DOHH2 (cell line): ENCODE data around the gene DERL3.

Experiments used
- CTCF ChIP-seq: fragments of 200-600 bp; sonication (generic); IDR thresholded peaks from one replicate; pipeline ENCODE4 v1.5.1; 2014; ENCODE audit warnings: antibody characterized with exemption, mild to moderate bottlenecking, low read depth, low read length; ENCODE audit not compliant: poor library complexity, severe bottlenecking
- EZH2phosphoT487 ChIP-seq: fragments of 200-600 bp; sonication (generic); IDR thresholded peaks from 2 replicates; pipeline ENCODE4 v1.6.1; 2017; ENCODE audit warnings: borderline replicate concordance, mild to moderate bottlenecking, antibody characterized with exemption, low read length, moderate library complexity, mixed read lengths

DNA sequence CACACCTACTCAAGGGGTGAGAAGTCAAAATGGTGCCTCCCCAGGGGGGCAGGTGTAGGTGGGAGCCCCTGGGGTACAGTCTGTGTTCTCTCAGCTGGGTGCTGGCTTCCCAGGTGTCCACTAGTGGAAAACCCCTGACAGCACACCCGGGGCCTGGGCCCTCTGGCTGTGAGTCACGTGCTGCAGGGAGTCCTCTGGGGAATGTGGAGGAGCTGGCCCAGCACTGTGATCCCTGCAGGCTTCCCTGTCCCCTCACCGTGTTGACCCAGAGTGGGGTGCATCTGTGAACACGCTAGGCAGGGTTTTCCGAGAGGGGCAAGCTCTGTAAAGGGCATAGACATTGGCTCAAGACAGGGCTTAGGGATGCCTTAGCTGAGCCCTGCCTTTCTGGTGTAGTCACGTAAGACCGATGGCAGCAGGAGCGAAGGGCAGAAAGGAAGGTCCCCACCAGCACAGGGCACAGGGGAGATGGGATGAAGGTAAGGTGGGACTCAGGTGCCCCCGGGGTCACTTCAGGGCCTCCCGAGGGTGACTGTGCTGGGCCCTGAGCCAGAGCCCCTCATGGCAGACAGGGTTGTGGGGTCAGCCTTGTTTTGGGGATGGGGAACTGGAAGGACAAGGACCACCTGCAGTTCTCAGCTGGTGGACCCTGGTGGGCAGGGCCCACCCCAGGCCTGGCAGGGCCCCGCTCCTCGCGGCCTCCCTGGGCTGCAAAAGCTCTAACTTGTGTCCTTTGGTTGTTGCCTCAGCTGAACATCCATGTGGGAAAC lies 14.1 kb downstream of the DERL3 start:
- TF ChIP-seq CTCF (no peak), EZH2phosphoT487 (no peak)
